HG02970 (cell line): ENCODE results near the gene ELOVL4.

Source experiments
- ATAC-seq: cut with Tn5 transposase; IDR thresholded peaks from one replicate; pipeline ENCODE4 v1.9.1; 2021; ENCODE audit warnings: mild to moderate bottlenecking, moderate library complexity, moderate number of reproducible peaks; ENCODE audit not compliant: unreplicated experiment, low FRiP score

The ELOVL4 gene

GRCh38 chr6:79947191-79948186 is at the start of gene ELOVL4:
Gene ELOVL4, minus strand, starts transcription at chr6:79947553. Its CDS starts 274 bp downstream, at chr6:79947279.
- ATAC-seq = peak; percentile 53

GRCh38 chr6:79993911-79994309 is 46.6 kb upstream of the ELOVL4 start:
- ATAC-seq = no peak

- ATAC-seq = no peak
These were observed 45.9 kb upstream of the ELOVL4 start for GRCh38 chr6:79993012-79993910.

GRCh38 chr6:79989641-79990040 is 42.3 kb upstream of the ELOVL4 start:
- no peak for ATAC-seq

- ATAC-seq = no peak
These were observed 37.8 kb upstream of the ELOVL4 start for GRCh38 chr6:79985128-79985527.

- no peak for ATAC-seq
These were observed 36.9 kb upstream of the ELOVL4 start for GRCh38 chr6:79984261-79984660.

- ATAC-seq = no peak
These were observed 34.3 kb upstream of the ELOVL4 start for GRCh38 chr6:79981652-79982051.

GRCh38 chr6:79971193-79971592 is 23.8 kb upstream of the ELOVL4 start:
- no peak for ATAC-seq

- ATAC-seq = no peak
These were observed 22.4 kb upstream of the ELOVL4 start for GRCh38 chr6:79969784-79970183.

GRCh38 chr6:79967178-79967577 is 19.8 kb upstream of the ELOVL4 start:
- no peak for ATAC-seq

GRCh38 chr6:79964607-79965081 is 17.3 kb upstream of the ELOVL4 start:
- ATAC-seq = no peak

GRCh38 chr6:79954849-79955248 is 7.5 kb upstream of the ELOVL4 start:
- no peak for ATAC-seq

GRCh38 chr6:79949233-79949632 is 1.9 kb upstream of the ELOVL4 start:
- ATAC-seq = peak; percentile 43

GRCh38 chr6:79946272-79947190 is 822 bp downstream of the ELOVL4 start:
- ATAC-seq = peak; percentile 26

- ATAC-seq = no peak
These were observed 4.2 kb downstream of the ELOVL4 start for GRCh38 chr6:79943133-79943532.

GRCh38 chr6:79941489-79942151 is 5.7 kb downstream of the ELOVL4 start:
- ATAC-seq = no peak

- no peak for ATAC-seq
These were observed 18.8 kb downstream of the ELOVL4 start for GRCh38 chr6:79928478-79928998.

GRCh38 chr6:79927758-79928157 is 19.6 kb downstream of the ELOVL4 start:
- no peak for ATAC-seq

GRCh38 chr6:79923270-79923669 is 24.1 kb downstream of the ELOVL4 start:
- ATAC-seq = no peak
